ENCODE measurements around the gene SBF2. TPM values are rescaled to one million over a fixed set of nuclear protein-coding genes. Genes with fewer than 3 reads are reported as not detected.
"Not testable (repeated sequence)": the region's sequence is repeated elsewhere in the genome, so short reads cannot be mapped to it uniquely, and the experiment has no call there.

Gene SBF2
- total RNA-seq, 1 donor from 2014 or later, result 23.7 TPM

DNA sequence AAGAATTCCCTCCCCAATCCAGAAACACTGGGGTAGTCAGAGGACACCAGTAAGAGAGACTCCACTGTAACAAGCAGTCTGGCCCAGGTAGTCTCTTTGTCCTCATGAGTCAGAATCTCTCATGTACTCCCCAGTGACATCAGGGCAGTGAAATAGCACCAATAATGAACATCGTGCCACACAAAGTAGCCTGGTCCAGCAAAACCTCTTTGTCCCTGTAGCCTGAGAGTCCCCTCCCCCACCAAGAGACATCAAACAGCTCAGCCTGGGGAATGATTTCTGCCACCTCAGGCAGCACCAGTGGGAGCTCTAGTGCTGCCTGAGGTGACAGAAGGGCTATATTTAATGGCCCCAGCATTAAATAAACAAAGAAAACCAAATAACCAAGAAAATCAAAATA lies 88.1 kb downstream of the SBF2 start:
- DNase-seq (ENCODE audit: low read depth), result peak; percentile 26

DNA sequence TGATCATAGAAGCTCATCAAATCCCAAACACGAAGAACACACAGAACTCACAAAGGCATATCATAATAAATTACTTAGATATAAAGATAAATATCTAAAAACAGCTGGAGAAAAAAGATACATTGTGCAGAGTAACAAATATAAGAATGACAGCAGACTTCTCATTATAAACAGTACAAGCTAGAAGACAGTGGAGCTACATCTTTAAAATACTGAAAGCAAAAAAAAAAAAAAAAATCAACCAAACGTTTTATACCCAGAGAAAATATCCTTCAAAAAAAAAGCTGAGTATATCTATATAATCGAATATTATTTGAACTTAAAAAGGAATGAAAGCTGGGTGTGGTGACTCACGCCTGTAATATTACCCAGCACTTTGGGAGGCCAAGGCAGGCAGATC lies 90.0 kb downstream of the SBF2 start:
- no peak for DNase-seq (ENCODE audit: low read depth)

DNA sequence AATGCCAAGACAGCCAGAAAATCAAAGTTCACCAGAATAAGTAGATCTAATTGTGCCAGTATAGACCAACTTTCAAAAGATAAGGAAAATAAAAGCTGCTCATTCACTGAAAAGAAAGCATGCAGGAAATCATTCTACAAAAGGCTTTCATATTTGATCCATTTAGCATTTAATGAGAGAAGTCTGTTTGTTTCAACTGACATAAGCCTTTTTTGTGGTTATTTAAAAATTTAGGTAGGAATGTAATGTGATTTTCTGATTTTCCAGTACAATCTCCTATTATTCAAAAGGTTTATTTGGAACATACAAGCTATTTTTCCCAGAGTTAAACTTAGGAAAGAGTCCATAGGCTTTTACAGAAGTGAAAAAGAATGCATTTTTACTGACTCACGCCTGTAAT lies 92.7 kb downstream of the SBF2 start:
- no peak for DNase-seq (ENCODE audit: low read depth)

DNA sequence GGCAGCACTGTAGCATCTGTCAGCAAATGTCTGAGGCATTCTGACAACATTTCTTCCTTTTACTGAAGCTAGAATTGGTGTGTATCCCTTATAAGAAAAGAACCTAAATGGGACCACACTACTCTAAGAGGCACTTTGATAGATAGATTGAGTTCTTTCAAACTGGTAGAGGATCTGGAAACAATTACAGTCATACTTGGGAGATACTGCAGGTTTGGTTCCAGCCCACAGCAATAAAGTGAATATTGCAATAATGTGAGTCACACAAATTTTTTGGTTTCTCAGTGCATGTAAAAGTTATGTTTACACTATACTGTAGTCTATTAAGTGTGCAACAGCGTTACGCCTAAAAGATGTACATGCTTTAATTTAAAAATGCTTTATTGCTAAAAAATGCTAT lies 96.9 kb downstream of the SBF2 start:
- DNase-seq (ENCODE audit: low read depth), result no peak

DNA sequence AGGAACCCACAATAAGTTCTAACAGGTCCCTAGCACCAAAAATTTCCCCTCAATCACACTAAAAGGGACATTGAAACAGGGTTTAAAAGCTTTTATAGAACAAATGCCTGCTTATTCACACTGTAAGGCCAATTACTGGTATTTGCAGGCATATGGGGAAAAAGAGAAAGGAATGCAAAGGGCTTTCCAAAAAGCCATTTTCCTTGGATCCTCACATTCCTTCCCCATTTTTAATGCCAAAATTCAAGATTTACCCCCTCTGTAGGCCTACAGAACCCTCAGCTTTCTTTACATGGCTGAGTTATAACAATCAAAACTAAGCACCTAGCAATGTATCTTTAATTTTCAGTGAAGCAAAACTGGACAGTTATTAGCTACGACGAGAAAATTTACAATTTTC lies 102.0 kb downstream of the SBF2 start:
- no peak for DNase-seq (ENCODE audit: low read depth)

DNA sequence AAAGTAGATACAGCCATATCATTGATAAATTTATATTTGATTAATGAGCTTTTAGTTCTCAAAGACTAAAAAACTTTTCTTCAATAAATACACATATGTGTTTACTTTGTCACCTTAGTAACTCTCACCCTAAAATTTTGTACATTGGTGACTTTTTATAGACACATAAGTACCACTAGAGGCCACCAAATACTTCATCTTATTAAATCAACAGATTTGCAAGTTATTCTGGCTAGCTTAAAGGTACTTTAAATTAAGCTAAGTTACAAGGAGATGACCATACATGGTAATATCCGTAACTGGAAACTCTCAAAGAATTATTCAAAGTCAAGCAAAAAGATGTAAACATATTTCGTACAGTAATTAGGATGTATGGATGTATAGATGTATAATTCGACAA lies 112.2 kb downstream of the SBF2 start:
- DNase-seq (ENCODE audit: low read depth), result peak; percentile 32

DNA sequence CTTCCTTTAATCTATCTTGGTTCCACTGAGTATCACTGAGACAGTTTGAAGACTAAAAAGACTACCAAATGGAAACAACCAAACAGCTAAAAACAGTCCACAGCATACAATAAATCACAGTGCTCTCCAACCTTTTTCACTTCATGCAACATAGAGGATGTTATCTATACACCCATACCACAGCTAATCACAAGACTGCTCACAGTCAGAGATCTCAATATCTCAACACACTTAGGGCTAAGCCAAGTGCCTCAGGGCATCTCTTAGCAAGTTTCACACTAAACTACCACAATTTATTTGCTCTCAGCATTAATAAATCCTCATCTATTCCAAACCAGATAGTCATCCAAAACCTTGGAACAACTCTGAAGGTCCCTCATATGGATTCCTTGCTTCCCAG lies 129.4 kb downstream of the SBF2 start:
- DNase-seq (ENCODE audit: low read depth), result no peak

DNA sequence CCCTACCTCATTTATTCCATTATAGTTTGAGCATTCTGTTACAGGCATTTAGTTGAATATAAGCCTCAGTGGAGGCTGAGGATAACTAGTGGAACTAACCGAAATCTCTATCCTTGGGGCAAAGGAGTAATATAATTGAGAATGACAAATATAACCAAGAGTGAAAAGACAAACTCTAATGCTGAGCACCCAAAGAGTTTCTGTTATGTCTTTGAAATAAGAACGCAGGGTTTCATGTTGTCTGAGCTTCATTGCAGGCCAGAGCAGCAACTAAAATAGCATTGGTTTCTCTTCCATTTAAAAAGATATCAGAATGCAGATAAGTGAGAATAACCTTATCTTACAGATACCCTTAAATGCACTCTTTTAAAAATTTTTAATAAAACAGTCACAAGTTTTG lies 131.8 kb downstream of the SBF2 start:
- no peak for DNase-seq (ENCODE audit: low read depth)

DNA sequence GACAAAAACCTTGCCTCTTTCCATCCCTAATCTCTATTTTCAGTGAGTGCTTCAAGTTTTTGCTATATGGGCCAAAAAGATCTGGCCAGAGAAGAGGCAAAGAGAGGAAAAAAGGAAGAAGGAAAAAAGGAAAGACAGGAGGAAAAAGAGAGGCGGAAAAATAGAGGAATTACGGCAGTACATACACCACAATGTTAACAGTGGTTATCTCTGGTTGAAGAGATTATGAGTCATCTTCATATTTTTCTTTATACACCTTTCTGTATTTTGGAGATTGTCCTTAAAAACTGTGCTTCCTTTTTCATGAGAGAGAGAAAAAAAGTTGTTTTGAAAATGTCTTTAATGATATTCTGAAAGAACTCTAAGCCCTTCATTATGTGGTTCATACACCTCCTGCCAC lies 133.7 kb downstream of the SBF2 start:
- DNase-seq (ENCODE audit: low read depth), result no peak

DNA sequence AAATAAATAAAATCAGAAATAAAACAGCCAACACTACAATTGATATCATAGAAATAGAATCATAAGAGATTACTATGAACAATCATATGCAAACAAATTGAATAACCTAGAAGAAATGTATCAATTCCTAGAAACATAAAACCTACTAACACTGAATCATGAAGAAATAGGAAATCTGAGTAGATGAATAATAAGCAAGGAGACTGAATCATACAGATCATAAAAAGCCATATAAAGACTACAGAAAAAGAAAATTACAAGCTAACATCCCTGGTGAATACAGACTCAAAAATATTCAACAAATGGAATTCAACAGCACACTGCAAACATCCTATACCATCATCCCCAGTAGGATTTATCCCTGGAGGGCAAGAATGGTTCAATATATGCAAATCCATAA lies 135.6 kb downstream of the SBF2 start:
- no peak for DNase-seq (ENCODE audit: low read depth)

DNA sequence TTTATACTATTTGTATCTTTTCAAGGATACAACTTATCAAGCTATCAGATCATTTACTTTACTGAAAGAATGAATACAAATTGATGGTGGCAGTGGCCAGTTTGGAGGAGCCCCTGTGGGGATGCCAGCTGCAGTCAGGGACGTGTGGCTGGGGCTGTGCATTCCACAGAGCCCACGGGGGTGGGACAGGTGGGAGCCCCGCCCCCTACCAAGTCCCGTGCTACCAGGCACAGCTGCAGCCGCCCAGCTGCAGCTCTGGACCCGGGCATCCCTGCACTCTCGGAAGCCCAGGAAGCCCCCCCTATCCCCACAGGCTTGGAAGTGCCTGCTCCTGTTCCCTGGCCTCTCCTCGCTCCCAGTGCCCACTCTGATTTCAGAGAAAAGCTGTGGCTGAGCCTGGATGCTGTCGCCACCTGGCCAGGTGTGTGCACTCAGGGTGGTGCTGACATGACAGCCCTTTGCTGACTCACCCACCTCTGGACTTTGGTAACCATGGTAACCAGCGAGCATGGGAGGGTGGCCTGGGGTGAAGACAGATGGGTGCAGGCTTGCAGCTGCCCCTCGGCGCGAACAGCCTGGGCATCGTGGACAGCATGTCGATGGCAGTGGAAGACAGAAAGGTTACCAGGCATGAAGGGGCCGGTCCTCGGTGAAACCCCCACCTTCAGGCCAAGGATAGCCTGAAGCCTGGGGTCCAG lies 138.1 kb downstream of the SBF2 start:
- DNase-seq (ENCODE audit: low read depth), result peak; percentile 52

DNA sequence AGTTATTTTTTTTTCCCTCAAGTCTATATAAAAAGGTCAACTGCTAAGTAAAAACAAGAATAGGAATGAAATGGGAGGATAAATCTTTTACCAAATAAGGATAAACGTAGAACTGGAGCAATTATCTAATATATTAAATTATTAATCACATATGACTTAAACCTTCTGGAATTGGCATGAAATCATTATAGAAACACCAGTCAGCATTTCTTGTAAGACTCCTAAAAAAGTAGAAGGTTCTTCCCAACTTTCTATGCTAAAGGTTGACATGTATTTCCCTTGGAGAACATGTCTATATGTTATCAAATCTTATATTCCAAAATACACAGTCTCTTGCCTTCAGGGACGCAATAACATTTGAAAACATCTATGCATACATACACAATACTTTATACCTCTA lies 143.2 kb downstream of the SBF2 start:
- no peak for DNase-seq (ENCODE audit: low read depth)

DNA sequence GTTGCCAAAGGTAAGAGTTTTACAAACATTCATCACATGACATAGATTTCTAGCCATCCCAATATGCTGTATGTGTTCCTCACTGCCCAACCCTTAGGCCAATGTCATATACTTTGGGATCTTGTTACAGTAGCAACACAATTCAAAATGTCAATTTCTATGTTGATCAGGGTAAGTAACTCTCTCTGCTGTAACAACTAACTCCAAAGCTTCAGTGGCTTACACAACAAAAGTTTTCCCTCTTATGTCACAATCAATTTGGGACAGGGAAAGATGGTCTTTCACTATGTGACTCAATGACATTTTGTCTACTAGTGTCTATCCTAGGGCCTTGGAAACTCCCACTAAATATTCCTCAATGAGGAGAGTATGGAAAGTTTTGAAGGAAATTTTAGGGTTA lies 144.5 kb downstream of the SBF2 start:
- DNase-seq (ENCODE audit: low read depth), result no peak

DNA sequence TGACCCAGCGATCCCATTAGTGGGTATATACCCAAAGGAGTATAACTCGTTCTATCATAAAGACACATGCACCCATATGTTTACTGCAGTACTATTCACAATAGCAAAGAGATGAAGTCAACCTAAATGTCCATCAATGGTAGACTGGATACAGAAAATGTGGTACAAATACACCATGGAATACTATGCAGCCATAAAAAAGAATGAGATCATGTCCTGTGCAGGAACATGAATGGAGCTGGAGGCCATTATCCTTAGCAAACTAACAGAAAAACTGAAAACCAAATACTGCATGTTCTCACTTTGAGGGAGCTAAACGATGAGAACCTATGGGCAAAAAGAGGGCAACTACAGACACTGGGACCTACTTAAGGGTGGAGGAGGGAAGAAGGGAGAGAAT lies 146.8 kb downstream of the SBF2 start:
- DNase-seq (ENCODE audit: low read depth), result no peak

DNA sequence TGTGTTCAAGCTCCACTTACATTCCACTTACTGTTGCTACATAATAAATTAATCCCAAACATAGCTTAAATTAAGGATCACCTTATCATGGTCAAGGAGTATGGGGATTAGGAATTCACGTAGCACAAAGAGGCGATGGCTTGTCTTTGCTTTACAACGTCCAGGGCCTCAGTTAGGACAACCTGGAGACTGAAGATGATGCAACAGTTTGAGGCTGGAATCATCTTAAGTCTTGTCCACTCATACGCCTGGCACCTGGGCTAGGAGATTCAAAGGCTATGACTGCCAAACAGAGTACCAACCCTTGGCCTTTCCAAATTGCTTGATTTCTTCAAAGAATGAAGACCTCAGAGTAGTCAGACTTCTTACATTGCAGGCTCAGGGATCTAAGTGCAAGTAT lies 149.1 kb downstream of the SBF2 start:
- DNase-seq (ENCODE audit: low read depth), result no peak

DNA sequence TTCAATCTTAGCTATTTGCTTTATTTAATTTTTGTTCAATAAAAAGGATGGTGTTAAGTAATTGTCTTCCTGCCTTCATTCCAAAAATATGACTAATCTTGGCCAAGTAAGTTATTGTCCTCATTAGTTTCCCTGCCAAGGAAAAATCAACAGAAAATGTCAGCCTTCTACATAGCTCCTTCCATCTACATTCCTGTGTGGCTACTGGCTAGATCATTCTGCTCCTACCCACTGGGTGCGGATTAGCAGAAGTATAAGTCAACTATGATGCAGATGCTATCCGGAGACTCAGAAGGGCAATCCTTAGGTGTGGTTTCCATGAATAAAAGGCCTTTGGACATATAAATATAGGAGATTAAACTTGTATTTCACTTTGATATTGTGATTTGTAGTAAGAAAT lies 154.4 kb downstream of the SBF2 start:
- DNase-seq (ENCODE audit: low read depth), result peak; percentile 37

DNA sequence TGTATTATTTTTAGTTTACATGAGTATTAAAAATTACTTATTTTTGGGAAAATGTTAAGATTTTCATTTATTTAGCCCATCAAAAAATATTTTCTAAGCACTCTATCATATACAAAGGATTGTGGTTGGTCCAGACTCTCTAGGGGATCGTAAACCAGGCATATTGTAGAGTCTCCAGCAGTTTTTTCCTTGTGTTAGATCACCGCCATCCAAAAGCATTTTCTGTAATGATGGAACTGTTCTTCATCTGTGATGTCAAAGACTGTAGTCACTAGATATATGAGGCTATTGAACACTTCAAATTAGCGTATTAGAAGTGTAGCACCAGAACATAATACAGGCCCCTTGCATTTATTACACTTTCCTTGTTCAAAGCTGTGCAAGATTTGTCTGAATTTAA lies 154.9 kb downstream of the SBF2 start:
- peak; percentile 15 for DNase-seq (ENCODE audit: low read depth)

DNA sequence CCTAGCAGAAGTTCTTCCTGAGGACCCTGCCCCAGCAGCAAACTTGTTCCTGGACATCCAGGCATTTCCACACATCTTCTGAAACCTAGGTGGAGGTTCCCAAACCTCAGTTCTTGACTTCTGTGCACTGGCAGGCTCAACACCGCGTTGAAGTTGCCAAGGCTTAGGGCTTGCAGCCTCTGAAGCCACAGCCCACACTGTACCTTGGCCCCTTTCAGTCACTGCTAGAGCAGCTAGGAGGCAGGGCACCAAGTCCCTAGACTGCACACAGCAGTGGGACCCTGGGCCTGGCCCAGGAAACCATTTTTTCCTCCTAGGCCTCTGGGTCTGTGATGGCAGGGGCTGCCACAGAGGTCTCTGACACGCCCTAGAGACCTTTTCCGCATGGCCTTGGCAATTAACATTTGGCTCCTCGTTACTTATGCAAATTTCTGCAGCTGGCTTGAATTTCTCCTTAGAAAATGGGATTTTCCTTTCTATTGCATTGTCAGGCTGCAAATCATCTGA lies 159.0 kb downstream of the SBF2 start:
- DNase-seq (ENCODE audit: low read depth), result no peak

DNA sequence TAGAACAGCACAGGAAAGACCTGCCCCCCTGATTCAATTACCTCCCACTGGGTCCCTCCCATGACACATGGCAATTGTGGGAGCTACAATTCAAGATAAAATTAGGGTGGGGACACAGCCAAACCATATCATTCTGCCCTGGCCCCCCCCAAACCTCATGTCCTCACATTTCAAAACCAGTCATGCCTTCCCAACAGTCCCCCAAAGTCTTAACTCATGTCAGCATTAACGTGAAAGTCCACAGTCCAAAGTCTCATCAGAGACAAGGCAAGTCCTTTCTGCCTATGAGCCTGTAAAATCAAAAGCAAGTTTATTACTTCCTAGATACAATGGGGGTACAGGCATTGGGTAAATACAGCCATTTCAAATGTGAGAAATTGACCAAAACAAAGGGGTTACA lies 159.8 kb downstream of the SBF2 start:
- DNase-seq (ENCODE audit: low read depth), result not testable (repeated sequence)

DNA sequence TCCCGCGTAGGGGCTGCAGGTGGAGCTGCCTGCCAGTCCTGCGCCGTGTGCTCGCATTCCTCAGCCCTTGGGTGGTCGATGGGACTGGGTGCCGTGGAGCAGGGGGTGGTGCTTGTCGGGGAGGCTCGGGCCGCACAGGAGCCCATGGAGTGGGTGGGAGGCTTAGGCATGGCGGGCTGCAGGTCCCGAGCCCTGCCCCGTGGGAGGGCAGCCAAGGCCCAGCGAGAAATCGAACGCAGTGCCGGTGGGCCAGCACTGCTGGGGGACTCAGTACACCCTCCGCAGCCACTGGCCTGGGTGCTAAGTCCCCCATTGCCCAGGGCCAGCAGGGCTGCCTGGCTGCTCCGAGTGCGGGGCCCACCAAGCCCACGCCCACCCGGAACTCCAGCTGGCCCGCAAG lies 160.8 kb downstream of the SBF2 start:
- DNase-seq (ENCODE audit: low read depth), result not testable (repeated sequence)

DNA sequence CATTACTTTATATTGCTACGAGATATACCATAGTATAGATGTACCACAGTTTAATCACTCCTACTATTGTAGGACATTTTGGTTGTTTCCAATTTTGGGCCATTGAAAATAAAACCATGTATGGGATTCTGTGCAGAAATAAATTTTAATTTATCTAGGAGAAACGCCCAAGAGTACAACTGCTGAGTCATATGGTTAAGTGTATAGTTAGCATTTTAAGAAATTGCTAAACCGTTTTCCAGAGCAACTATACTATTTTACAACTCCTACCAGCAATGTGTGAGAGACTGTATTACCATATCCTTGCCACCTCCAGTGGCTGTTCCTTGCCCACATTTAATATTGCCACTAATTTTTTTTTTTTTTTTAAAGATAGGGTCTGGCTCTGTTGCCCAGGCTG lies 163.1 kb downstream of the SBF2 start:
- no peak for DNase-seq (ENCODE audit: low read depth)

DNA sequence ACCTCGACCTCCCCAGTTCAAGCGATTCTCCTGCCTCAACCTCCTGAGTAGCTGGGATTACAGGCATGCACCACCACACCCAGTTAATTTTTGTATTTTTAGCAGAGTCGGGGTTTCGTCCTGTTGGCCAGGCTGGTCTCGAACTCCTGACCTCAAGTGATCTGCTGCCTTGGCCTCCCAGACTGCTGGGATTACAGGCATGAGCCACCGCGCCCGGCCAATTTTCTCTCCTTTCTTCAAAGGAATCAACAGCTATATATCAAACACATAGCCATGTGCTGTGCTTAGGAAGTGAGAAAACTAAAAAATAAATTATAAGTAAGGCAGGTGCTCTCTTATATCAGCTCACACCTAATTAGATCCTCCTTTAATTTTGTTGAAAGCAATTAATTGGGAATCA lies 164.8 kb downstream of the SBF2 start:
- DNase-seq (ENCODE audit: low read depth), result not testable (repeated sequence)

DNA sequence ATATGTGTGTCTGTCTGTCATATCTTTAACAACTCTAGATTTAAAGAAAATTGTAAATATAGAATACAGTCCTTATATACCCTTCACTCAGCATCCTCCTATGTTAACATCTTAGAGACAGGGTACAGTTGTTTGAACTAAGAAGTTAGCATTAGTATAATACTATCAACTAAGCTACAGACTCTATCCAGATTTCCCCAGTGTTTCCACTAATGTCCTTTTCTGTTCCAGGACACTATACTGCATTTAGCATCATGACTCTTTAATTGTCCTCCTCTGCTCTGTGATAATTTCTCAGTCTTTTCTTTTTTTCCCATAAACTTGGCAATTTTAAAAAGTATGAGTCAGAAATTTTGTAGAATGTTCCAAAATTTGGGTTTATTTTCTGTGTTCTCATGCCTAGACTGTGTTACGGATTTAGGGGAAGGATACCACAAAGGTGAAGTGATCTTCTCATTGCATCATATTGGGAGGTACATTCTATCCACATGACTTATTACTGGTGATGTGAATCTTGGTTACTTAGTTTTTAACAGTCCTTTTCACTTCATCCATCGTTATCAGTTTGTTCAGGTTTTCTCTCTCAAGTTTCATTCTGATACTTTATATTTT lies 168.4 kb downstream of the SBF2 start:
- DNase-seq (ENCODE audit: low read depth), result no peak

Measured in myocyte (in vitro differentiated cells).